OCI-LY1 (cell line): ENCODE data around the gene RPS3.

Experiments used
- H2AFZ ChIP-seq: fragments of 200-600 bp; sonication (generic), shearing (Covaris generic); 2 replicates; pipeline ENCODE4 v1.6.0; 2014; ENCODE audit warnings: antibody characterized with exemption, mild to moderate bottlenecking, low read length
- H3F3A ChIP-seq: fragments of 200-600 bp; sonication (generic), shearing (Covaris generic); 2 replicates; pipeline ENCODE4 v1.6.0; 2014; ENCODE audit warnings: mild to moderate bottlenecking, antibody characterized with exemption, low read length, moderate library complexity; ENCODE audit not compliant: insufficient read depth
- H3K27ac ChIP-seq: fragments of 200-600 bp; sonication (generic); 2 replicates; pipeline ENCODE4 v1.5.1; 2014; ENCODE audit warnings: low read length, mixed run types, mild to moderate bottlenecking, low read depth; ENCODE audit not compliant: poor library complexity, severe bottlenecking
- H3K27me3 ChIP-seq: fragments of 200-600 bp; sonication (generic); 2 replicates; pipeline ENCODE4 v1.6.0; 2014; ENCODE audit warnings: antibody characterized with exemption, mild to moderate bottlenecking, low read length, moderate library complexity; ENCODE audit not compliant: insufficient read depth
- H3K36me3 ChIP-seq: fragments of 200-600 bp; sonication (generic); 2 replicates; pipeline ENCODE4 v1.6.1; 2014; ENCODE audit warnings: mild to moderate bottlenecking, antibody characterized with exemption, low read length, moderate library complexity, mixed read lengths; ENCODE audit not compliant: insufficient read depth
- H3K4me1 ChIP-seq: fragments of 200-600 bp; sonication (generic); 2 replicates; pipeline ENCODE4 v1.5.1; 2014; ENCODE audit warnings: mild to moderate bottlenecking, low read length, moderate library complexity; ENCODE audit not compliant: insufficient read depth, severe bottlenecking
- H3K4me2 ChIP-seq: fragments of 200-600 bp; sonication (generic), shearing (Covaris generic); 2 replicates; pipeline ENCODE4 v1.6.1; 2014; ENCODE audit warnings: low read length
- H3K4me3 ChIP-seq: fragments of 200-600 bp; sonication (generic); 2 replicates; pipeline ENCODE4 v1.5.1; 2014; ENCODE audit warnings: low read length, low read depth, mild to moderate bottlenecking, mixed read lengths; ENCODE audit not compliant: poor library complexity, severe bottlenecking
- H3K79me2 ChIP-seq: fragments of 200-600 bp; shearing (Covaris generic); 2 replicates; pipeline ENCODE4 v1.6.1; 2016; ENCODE audit warnings: mixed run types, low read length, mixed read lengths; ENCODE audit not compliant: insufficient read depth
- H3K9ac ChIP-seq: fragments of 200-600 bp; sonication (generic), shearing (Covaris generic); 2 replicates; pipeline ENCODE4 v1.6.1; 2014; ENCODE audit warnings: mild to moderate bottlenecking, low read length, mixed read lengths
- H3K9me2 ChIP-seq: fragments of 200-600 bp; sonication (generic), shearing (Covaris generic); 2 replicates; pipeline ENCODE4 v1.6.1; 2014; ENCODE audit warnings: low read depth, mild to moderate bottlenecking, low read length, mixed read lengths
- H3K9me3 ChIP-seq: fragments of 200-600 bp; shearing (Covaris generic); 2 replicates; pipeline ENCODE4 v1.6.1; 2014; ENCODE audit warnings: low read length, mixed read lengths
- H4K20me1 ChIP-seq: fragments of 200-600 bp; sonication (generic), shearing (Covaris generic); 2 replicates; pipeline ENCODE4 v1.6.0; 2016; ENCODE audit warnings: mild to moderate bottlenecking, low read length; ENCODE audit not compliant: insufficient read depth
- CTCF ChIP-seq: fragments of 200-600 bp; sonication (generic), shearing (Covaris generic); IDR thresholded peaks from 2 replicates; pipeline ENCODE4 v1.5.1; 2017; ENCODE audit warnings: mild to moderate bottlenecking, antibody characterized with exemption, low read length, moderate library complexity, mixed read lengths
- EZH2 ChIP-seq: fragments of 200-600 bp; sonication (generic), shearing (Covaris generic); IDR thresholded peaks from 2 replicates; pipeline ENCODE4 v1.8.0; 2017; ENCODE audit warnings: borderline replicate concordance, mixed run types, mild to moderate bottlenecking, antibody characterized with exemption, low read length, moderate library complexity, mixed read lengths

RPS3 gene

GRCh38 chr11:75429902-75430713 lies 30.8 kb downstream of the RPS3 start:
- Histone ChIP-seq H3F3A (no peaks in the 10 kb centered on the region), H3K79me2 (no peaks in the 10 kb centered on the region), H3K4me1 (no peaks in the 10 kb centered on the region), H3K4me2 (no peak overlapping the region), H3K27ac (no peak overlapping the region), H3K9ac (no peak overlapping the region), H3K36me3 (no peaks in the 10 kb centered on the region), H3K9me2 (no peaks in the 10 kb centered on the region), H3K4me3 (no peak overlapping the region), H2AFZ (no peak overlapping the region), H3K9me3 (no peaks in the 10 kb centered on the region), H4K20me1 (no peaks in the 10 kb centered on the region), H3K27me3 (peaks cover 6% of the 10 kb centered on the region; the same call in 1 of the 2 replicates)
- TF ChIP-seq CTCF: no peak
- TF ChIP-seq EZH2: no peak

GRCh38 chr11:75430714-75431532 lies 31.6 kb downstream of the RPS3 start:
- Histone ChIP-seq H3K9me2 (no peaks in the 10 kb centered on the region), H4K20me1 (no peaks in the 10 kb centered on the region), H3K36me3 (no peaks in the 10 kb centered on the region), H3K27ac (no peak overlapping the region), H3K4me3 (no peak overlapping the region), H3K4me2 (no peak overlapping the region), H3K4me1 (no peaks in the 10 kb centered on the region), H3K9me3 (no peaks in the 10 kb centered on the region), H3K27me3 (peaks cover 6% of the 10 kb centered on the region; the same call in 1 of the 2 replicates), H3K9ac (no peak overlapping the region), H3F3A (no peaks in the 10 kb centered on the region), H3K79me2 (no peaks in the 10 kb centered on the region), H2AFZ (no peak overlapping the region)
- TF ChIP-seq CTCF (no peak), EZH2 (no peak)

GRCh38 chr11:75431533-75432525 lies 32.5 kb downstream of the RPS3 start:
- no peak overlapping the region for H3K4me2 ChIP-seq
- no peak for TF ChIP-seq EZH2
- no peak for TF ChIP-seq CTCF
- H3K9me2 ChIP-seq: no peaks in the 10 kb centered on the region
- H3F3A ChIP-seq: no peaks in the 10 kb centered on the region
- H3K4me1 ChIP-seq: no peaks in the 10 kb centered on the region
- H3K9me3 ChIP-seq: no peaks in the 10 kb centered on the region
- no peaks in the 10 kb centered on the region for H3K36me3 ChIP-seq
- H3K79me2 ChIP-seq: no peaks in the 10 kb centered on the region
- no peak overlapping the region for H3K9ac ChIP-seq
- H4K20me1 ChIP-seq: no peaks in the 10 kb centered on the region
- no peak overlapping the region for H3K27ac ChIP-seq
- no peak overlapping the region for H3K4me3 ChIP-seq
- no peak overlapping the region for H2AFZ ChIP-seq
- peaks cover 6% of the 10 kb centered on the region; the same call in 1 of the 2 replicates for H3K27me3 ChIP-seq
